Skeletal muscle satellite cell (primary cell): ENCODE measurements around the gene VPS37D. TPM values are rescaled to one million over a fixed set of nuclear protein-coding genes. Genes with fewer than 3 reads are reported as not detected.
"Not testable (repeated sequence)": the region's sequence is repeated elsewhere in the genome, so short reads cannot be mapped to it uniquely, and the experiment has no call there.

Experiments
- H3K27me3 ChIP-seq: 2 replicates; pipeline ENCODE4 v1.7.0; 2013; ENCODE audit warnings: low read length; ENCODE audit not compliant: control insufficient read depth, insufficient read depth
- H3K36me3 ChIP-seq: 2 replicates; pipeline ENCODE4 v1.7.0; 2013; ENCODE audit warnings: mild to moderate bottlenecking, control low read depth, low read length; ENCODE audit not compliant: insufficient read depth
- H3K4me1 ChIP-seq: 2 replicates; pipeline ENCODE4 v1.7.0; 2013; ENCODE audit warnings: low read length; ENCODE audit not compliant: control insufficient read depth, insufficient read depth
- H3K4me2 ChIP-seq: 2 replicates; pipeline ENCODE4 v1.7.0; 2013; ENCODE audit warnings: mild to moderate bottlenecking, low read length
- H3K4me3 ChIP-seq: 2 replicates; pipeline ENCODE4 v1.7.0; 2013; ENCODE audit warnings: low read length
- H3K9ac ChIP-seq: 2 replicates; pipeline ENCODE4 v1.7.0; 2013; ENCODE audit warnings: mild to moderate bottlenecking, low read depth, low read length, moderate library complexity
- H3K9me3 ChIP-seq: replicated peaks from 2 replicates; pipeline ENCODE4 v1.7.0; 2013; ENCODE audit warnings: mild to moderate bottlenecking, control low read depth, low read length
- total RNA-seq: library from RNA; depleted of rRNA; stranded (reverse); fragments of >200 nt; gene quantifications from 2 replicates; pipeline ENCODE4 v1.2.3, GENCODE V29; 2012; rRNA removed

Gene VPS37D, protein sequence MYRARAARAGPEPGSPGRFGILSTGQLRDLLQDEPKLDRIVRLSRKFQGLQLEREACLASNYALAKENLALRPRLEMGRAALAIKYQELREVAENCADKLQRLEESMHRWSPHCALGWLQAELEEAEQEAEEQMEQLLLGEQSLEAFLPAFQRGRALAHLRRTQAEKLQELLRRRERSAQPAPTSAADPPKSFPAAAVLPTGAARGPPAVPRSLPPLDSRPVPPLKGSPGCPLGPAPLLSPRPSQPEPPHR
- total RNA-seq = 3.0 and 4.8 TPM in 2 replicates

DNA sequence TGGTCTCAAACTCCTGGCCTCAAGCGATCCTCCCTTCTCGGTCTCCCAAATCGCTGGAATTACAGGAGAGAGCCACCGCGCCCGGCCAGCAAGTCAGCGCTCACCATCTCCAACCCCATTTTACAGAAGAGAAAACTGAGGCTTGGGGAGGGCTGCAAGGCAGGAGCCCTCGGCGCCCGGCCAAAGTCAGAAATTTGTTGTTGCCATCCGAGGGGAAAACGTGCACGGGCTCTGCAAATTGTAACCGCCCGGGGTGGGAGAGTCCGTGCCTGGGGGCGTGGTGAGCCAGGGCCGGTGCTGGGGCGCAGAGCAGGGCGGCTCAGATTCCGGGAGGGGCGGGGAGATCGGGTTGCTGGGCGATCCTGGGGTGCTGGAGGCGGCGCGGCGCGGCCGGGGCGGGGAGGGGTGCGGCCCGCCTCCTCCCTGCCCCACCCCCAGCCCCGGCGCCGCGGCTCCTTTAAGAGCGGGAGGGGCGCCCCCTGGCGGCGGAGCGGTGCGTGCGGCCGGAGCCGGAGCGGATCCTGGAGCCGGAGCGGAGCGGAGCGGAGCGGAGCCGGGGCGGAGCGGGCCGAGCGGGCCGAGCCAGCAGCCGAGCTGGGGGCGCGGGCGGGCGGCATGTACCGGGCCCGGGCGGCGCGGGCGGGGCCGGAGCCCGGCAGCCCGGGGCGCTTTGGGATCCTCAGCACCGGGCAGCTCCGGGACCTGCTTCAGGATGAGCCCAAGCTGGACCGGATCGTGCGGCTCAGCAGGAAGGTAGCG is at the start of gene VPS37D:
Gene VPS37D, plus strand, starts transcription at position 488 of the 759 bp plus-strand sequence. Its CDS starts 128 bp downstream, at position 616.
- Histone ChIP-seq H3K4me2 (peak within 1 kb of the TSS; percentile 91), H3K27me3 (peaks cover 14% of the 10 kb centered on the region), H3K36me3 (no peaks in the 10 kb centered on the region), H3K4me1 (peaks cover 6% of the 10 kb centered on the region), H3K4me3 (peak within 1 kb of the TSS; percentile 76), H3K9ac (peak within 1 kb of the TSS; percentile 80), H3K9me3 (no peaks in the 10 kb centered on the region)

DNA sequence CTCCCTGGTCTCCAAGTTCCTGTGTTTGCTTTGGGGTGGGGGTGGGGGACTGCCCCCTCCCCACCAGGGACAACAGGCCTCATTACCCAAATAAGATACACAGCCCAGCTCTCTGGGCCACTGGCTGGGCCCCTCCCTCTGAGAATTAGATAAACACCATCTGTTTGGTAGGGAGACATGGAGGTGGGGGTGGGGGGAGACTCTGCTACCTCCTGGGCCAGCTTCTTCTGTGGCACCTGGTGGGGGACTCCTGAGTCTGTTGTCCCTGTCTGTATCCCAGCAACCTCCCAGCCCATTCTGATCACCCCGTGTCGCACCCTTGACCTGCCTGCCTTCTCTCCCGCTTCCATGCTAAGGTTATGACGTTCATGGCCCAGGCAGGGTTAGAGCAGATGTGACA is 49.1 kb upstream of the VPS37D start:
- Histone ChIP-seq H3K9me3 (no peaks in the 10 kb centered on the region), H3K4me2 (no peak overlapping the region), H3K9ac (no peak overlapping the region), H3K4me3 (no peak overlapping the region), H3K4me1 (peaks cover 6% of the 10 kb centered on the region), H3K27me3 (peaks cover 31% of the 10 kb centered on the region), H3K36me3 (no peaks in the 10 kb centered on the region)

DNA sequence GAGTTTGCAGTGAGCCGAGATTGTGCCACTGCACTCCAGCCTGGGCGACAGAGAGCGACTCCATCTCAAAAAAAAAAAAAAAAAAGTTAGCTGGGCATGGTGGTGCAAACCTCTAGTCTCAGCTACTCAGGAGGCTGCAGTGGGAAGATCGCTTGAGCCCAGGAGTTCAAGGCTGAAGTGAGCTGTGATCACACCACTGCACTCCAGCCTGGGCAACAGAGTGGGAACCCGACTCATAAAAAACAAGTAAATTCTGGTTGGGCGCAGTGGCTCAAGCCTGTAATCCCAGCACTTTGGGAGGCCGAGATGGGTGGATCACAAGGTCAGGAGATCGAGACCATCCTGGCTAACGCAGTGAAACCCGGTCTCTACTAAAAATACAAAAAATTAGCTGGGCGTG is 48.2 kb upstream of the VPS37D start:
- H3K27me3 ChIP-seq = peaks cover 31% of the 10 kb centered on the region

DNA sequence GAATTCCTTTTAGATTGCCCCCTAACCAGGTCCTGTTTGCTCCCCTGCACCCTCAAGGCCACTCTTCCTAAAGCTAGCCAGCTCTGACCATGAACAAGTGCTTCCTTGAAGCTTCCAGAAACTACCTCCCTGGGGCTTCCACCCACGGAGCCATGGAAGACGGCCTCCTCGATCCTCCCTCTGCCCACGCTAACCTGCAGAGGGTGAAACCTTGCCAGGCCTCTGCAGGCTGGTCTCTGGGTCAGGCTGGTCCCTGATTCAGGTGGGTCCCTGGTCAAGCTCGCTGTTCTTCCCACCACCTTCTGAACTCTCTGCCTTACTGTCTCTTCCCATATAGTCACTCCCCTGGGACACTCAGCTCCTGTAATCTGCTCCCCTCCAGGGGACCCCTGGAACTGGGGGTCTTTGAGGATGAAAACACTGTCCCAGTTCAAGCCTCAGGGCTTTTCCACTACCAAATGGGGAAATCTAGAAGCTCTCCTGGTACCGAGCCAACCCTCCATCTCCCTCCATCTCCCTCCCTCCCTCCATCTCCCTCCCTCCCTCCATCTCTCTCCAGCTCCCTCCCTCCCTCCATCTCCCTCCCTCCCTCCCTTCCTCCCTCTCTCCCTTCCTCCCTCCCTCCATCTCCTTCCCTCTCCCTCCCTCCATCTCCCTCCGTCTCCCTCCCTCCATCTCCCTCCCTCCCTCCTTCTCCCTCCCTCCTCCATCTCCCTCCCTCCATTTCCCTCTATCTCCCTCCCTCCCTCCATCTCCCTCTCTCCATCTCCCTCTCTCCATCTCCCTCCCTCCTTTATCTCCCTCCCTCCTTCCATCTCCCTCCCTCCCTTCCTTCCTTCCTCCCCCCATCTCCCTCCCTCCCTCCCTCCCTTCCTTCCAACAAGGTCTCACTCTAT is 46.2 kb upstream of the VPS37D start:
- no peak overlapping the region for H3K4me2 ChIP-seq
- peaks cover 10% of the 10 kb centered on the region for H3K4me1 ChIP-seq
- H3K36me3 ChIP-seq = no peaks in the 10 kb centered on the region
- H3K9me3 ChIP-seq = no peaks in the 10 kb centered on the region
- no peak overlapping the region for H3K4me3 ChIP-seq
- H3K27me3 ChIP-seq = peaks cover 39% of the 10 kb centered on the region
- H3K9ac ChIP-seq = no peak overlapping the region

More for the DNA sequence above, 48.2 kb upstream of the VPS37D start:
- not testable (repeated sequence) for H3K36me3 ChIP-seq, H3K4me1 ChIP-seq, H3K4me3 ChIP-seq, H3K4me2 ChIP-seq, H3K9me3 ChIP-seq, H3K9ac ChIP-seq

DNA sequence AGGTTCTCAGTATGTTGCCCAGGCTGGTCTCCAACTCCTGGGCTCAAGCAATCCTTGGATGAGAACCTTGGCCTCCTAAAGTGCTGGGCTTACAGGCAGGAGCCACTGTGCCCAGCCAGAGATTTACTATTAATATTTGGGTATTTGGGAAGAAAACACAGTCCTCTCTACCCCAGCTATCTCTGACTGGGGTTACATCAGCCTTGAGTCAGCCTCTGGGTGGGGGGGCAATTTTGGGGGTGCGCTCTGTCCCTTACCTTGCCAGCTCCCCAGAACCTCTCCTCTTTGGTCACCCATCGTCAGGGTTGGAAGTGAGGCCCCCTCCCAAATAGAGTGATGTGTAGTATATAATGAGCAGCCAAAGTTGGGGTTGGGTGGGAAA is 45.1 kb upstream of the VPS37D start:
- H3K9ac ChIP-seq = no peak overlapping the region
- no peaks in the 10 kb centered on the region for H3K9me3 ChIP-seq
- no peaks in the 10 kb centered on the region for H3K36me3 ChIP-seq
- peaks cover 10% of the 10 kb centered on the region for H3K4me1 ChIP-seq
- H3K27me3 ChIP-seq = peaks cover 48% of the 10 kb centered on the region
- H3K4me3 ChIP-seq = no peak overlapping the region
- no peak overlapping the region for H3K4me2 ChIP-seq

DNA sequence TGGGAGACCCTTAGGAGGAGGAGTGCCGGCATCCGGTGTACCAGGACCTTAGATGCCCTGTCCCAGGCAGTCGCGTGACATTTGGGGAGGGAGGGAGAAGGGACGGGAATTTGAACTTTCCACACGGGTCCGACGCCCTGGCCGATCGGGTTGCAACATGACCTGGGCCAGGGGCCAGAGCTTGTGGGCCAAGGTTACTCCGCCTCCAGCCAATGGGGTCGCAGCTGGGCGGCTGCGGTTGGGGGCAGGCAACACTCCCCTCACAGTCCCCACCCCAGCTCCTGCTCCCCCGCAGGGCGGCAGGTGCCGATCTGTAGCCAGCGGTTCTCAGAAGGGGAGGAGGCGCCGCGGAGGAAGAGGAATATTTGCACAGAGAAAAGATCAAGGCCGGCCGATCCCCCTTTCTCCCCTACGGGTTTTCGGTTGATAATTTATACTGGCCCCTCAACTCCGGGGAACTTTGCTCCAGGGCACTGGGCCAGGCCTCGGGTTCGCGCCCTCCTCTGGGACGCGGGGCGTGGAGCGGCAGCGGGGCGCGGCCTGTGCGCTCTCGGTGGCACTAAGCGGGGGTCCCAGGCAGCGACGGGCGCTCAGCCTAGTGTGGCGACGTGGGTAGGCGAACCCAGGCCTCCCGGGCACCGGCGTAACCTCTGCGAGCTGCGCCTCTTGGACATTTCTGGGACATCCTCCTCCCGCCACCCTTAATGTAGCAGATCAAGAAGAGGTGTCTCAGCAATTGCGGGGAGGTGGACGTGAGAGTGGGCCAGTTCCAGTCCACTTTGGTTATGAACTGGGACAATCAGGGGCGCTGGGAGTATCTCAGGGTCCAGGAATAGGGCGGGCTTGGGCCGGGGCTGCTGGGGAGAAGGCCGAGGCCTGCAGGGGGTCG is 44.5 kb upstream of the VPS37D start:
- Histone ChIP-seq H3K9me3 (no peaks in the 10 kb centered on the region), H3K36me3 (no peaks in the 10 kb centered on the region), H3K9ac (no peak overlapping the region), H3K4me3 (no peak overlapping the region), H3K4me2 (no peak overlapping the region), H3K27me3 (peaks cover 55% of the 10 kb centered on the region), H3K4me1 (peaks cover 10% of the 10 kb centered on the region)

DNA sequence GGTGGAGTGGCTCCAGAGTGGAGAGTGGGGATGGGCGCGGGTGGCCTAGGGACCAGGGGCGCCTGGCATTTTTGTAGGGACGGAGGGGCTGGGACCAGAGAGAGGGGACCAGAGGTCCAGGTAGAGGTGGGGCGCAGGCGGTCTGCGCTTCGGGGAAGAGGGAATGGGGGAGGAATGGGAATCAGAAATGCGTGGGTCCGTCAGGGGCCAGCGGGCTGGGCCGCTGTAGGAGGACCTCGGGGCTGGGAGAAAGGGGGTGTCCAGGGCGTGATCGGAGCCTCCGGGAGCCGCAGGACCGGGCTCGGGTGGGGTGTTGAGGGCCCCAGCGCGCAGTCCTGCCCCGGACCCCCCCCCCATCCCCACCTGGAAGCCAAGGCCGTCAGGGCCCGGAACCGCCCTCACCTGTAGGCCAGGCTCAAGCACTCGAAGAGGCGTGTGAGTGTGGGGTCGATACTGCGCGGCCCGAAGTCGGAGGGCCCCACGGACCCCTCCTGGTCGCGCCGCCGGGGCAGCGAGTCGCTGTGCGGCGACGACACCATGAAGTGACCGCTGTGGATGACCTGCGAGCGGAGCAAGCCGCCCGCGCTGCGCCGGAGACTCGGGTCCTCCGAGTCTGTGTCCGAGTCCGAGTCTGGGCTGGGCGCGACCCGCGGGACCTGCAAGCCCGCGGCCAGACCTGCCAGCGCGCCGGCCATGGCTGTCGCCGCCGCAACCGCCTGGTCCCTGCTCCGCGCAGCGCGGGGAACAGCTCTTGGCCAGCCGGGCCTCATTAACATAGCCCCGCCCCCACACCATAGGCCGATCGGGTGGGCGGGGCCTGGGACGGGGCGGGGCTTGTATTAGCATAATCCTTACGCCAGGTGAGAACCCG is 43.6 kb upstream of the VPS37D start, which contains the start of gene MLXIPL:
Gene MLXIPL, minus strand, starts transcription at position 725 of the 871 bp plus-strand sequence. Its CDS starts 30 bp downstream, at position 695.
- Histone ChIP-seq H3K9me3 (no peaks in the 10 kb centered on the region), H3K9ac (no peak within 1 kb of the TSS), H3K4me1 (peaks cover 10% of the 10 kb centered on the region), H3K27me3 (peaks cover 64% of the 10 kb centered on the region), H3K4me2 (peak within 1 kb of the TSS; percentile 94), H3K36me3 (no peaks in the 10 kb centered on the region), H3K4me3 (peak within 1 kb of the TSS; percentile 69)

DNA sequence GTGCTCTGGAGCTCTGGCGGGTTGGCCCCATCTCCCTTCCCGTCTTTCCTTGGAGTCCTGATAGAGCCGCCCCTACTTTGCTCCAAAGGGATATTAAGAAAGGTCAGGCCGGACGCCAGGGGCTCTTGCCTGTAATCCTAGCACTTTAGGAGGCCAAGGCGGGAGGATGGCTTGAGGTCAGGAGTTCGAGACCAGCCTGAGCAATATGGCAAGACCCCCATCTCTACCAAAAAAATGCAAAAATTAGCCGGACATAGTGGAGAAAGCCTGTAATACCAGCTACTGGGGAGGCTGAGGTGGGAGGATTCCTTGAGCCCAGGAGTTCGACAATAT is 43.0 kb upstream of the VPS37D start:
- Histone ChIP-seq H3K4me3 (peak overlapping the region; percentile 69), H3K36me3 (no peaks in the 10 kb centered on the region), H3K9ac (no peak overlapping the region), H3K9me3 (no peaks in the 10 kb centered on the region), H3K4me1 (peaks cover 10% of the 10 kb centered on the region), H3K4me2 (peak overlapping the region; percentile 94), H3K27me3 (peaks cover 65% of the 10 kb centered on the region)

DNA sequence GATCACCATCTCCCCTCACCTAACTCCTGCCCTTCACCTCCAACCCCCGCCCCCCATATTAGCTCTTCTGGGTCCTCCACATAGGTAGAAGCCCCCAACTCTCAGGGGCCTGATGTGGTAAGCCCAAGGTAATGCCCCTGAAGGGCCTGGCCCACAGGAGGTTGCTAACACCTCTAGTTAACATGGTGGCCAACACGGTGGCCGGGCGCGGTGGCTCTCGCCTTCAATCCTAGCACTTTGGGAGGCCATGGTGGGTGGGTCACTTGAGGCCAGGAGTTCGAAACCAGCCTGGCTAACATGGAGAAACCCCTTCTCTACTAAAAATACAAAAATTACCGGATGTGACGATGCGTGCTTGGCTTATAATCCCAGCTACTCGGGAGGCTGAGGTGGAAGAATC is 42.4 kb upstream of the VPS37D start:
- Histone ChIP-seq H3K4me2 (no peak overlapping the region), H3K4me1 (peaks cover 10% of the 10 kb centered on the region), H3K9ac (no peak overlapping the region), H3K27me3 (peaks cover 65% of the 10 kb centered on the region), H3K4me3 (no peak overlapping the region), H3K36me3 (no peaks in the 10 kb centered on the region), H3K9me3 (no peaks in the 10 kb centered on the region)

DNA sequence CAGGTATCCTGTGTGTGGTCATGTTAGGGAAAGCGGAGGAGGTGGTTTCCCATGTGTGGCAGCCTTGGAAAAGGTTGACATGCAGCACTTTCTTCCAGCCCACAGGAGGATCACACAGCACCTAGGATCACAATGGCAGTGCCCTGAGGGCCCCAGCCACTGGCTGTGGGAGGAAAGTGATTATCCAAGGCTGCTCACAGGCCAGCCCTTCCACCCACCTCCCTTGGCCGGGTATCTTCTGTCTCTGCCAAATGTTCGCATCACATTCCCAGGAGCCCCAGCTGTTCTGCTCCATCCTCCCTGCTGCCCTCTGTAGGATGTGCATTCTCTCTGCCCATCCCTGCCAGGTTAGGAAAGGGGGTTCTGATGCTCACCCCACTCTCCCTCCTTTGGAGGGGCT is 40.8 kb upstream of the VPS37D start:
- Histone ChIP-seq H3K36me3 (no peaks in the 10 kb centered on the region), H3K4me2 (no peak overlapping the region), H3K9me3 (no peaks in the 10 kb centered on the region), H3K27me3 (peaks cover 61% of the 10 kb centered on the region), H3K4me3 (no peak overlapping the region), H3K9ac (no peak overlapping the region), H3K4me1 (peaks cover 10% of the 10 kb centered on the region)
